Bronchus fibroblast of lung (primary cell): ENCODE measurements around the gene ZCCHC7. TPM values are rescaled to one million over a fixed set of nuclear protein-coding genes. Genes with fewer than 3 reads are reported as not detected.

ENCODE experiments used
- total RNA-seq: library from RNA; depleted of rRNA; stranded (reverse); fragments of >200 nt; gene quantifications from 2 replicates; pipeline ENCODE4 v1.2.3, GENCODE V29; 2015

The ZCCHC7 gene
- 8.6 and 8.9 TPM in 2 replicates for total RNA-seq

DNA sequence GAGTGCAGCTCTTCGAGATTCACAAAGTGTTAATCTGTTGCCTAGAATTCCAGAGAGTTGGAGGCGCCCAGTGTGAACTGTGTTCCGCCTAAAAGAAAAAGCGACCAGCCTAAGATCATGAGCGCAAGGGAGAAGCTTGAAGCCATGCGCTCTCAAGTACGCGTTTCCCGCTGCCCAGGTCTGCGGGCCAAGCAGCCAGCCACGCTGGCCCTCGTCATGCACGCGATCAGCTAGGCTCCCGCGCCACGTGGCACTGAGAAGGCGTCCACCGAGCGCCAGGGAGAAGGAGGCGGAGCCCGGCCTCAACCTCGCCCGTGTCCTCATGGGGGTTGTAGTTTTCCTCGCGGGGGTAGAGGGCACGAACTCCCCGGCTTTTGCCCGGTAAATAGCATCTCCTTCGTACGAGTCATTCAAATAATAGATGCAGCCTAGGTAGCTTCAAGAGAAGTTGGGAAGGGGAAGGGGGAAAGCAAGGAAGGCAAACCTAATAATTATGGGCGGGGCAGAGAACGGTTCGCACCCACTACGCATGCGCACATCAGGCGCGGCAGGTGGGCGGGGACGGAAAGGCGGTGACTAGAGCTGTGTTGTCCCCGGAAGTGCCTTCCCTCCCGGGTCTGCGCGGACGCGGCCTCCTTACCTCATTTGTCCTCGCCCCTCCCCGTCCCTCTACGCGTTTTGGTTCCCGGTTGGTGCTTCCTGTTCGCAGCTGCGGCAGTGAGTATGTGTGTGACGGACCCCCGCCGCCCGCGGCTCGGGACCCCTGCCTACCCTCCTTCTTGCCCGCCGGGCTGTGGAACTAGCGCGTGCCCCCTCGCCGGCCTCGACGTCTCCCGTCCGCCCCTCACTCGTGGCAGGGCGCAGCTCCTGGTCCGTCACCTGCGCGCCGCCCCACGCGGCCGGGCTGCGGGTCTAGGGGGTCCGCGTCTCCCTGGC, at the start of gene ZCCHC7:
TSS of gene ZCCHC7 (plus strand) at position 668 of the 936 bp plus-strand sequence.

Other genes with a start within 250 kb of the ZCCHC7 start
- gene PAX5, start 86.3 kb upstream of the ZCCHC7 start, total RNA-seq: not detected in 2 replicates